GM19351 (cell line): ENCODE results near the gene ZNF516.
A peak's percentile ranks its signal among the peaks of the same experiment; 100 is the strongest.

Experiments used
- ATAC-seq: cut with Tn5 transposase; IDR thresholded peaks from one replicate; pipeline ENCODE4 v1.9.1; 2021; ENCODE audit warnings: mild to moderate bottlenecking, moderate library complexity; ENCODE audit not compliant: unreplicated experiment

Gene ZNF516

GRCh38 chr18:76405681-76406356, 89.2 kb downstream of the ZNF516 start:
- no peak for ATAC-seq

- ATAC-seq, result no peak
These were observed 89.8 kb downstream of the ZNF516 start for GRCh38 chr18:76405280-76405679.

- no peak for ATAC-seq
These were observed 90.7 kb downstream of the ZNF516 start for GRCh38 chr18:76404345-76404831.

GRCh38 chr18:76402026-76402990, 92.7 kb downstream of the ZNF516 start:
- ATAC-seq, result no peak

GRCh38 chr18:76401498-76401897, 93.5 kb downstream of the ZNF516 start:
- no peak for ATAC-seq

GRCh38 chr18:76399613-76400391, 95.2 kb downstream of the ZNF516 start:
- ATAC-seq, result no peak

- peak; percentile 93 for ATAC-seq
These were observed 96.0 kb downstream of the ZNF516 start for GRCh38 chr18:76398896-76399612.

- no peak for ATAC-seq
These were observed 96.7 kb downstream of the ZNF516 start for GRCh38 chr18:76398295-76398694.

GRCh38 chr18:76397631-76398030, 97.4 kb downstream of the ZNF516 start:
- no peak for ATAC-seq

- no peak for ATAC-seq
These were observed 98.2 kb downstream of the ZNF516 start for GRCh38 chr18:76396792-76397191.

- ATAC-seq, result no peak
These were observed 99.4 kb downstream of the ZNF516 start for GRCh38 chr18:76395609-76396008.

- no peak for ATAC-seq
These were observed 100.1 kb downstream of the ZNF516 start for GRCh38 chr18:76394780-76395476.

- ATAC-seq, result no peak
These were observed 102.7 kb downstream of the ZNF516 start for GRCh38 chr18:76392349-76392748.

GRCh38 chr18:76391746-76392145, 103.3 kb downstream of the ZNF516 start:
- no peak for ATAC-seq

- no peak for ATAC-seq
These were observed 104.0 kb downstream of the ZNF516 start for GRCh38 chr18:76391038-76391437.

- ATAC-seq, result no peak
These were observed 104.5 kb downstream of the ZNF516 start for GRCh38 chr18:76390452-76391035.

GRCh38 chr18:76389716-76390115, 105.3 kb downstream of the ZNF516 start:
- ATAC-seq, result no peak

- no peak for ATAC-seq
These were observed 106.1 kb downstream of the ZNF516 start for GRCh38 chr18:76388891-76389423.

GRCh38 chr18:76388261-76388660, 106.8 kb downstream of the ZNF516 start:
- no peak for ATAC-seq
